Renal pelvis (tissue), 4 donors: Measurements from ENCODE around the gene CSMD2. TPM values are rescaled to one million over a fixed set of nuclear protein-coding genes. Genes with fewer than 3 reads are reported as not detected.

Source experiments
- DNase-seq: peaks from one replicate; pipeline ENCODE4 v3.0.0-alpha.2; 2013
- polyA plus RNA-seq, 3 donors: library from polyadenylated mRNA; unstranded; fragments of 120-200 nt; gene quantifications; one replicate each; pipeline ENCODE4 v1.2.1, GENCODE V29; 2013; ENCODE audit not compliant: insufficient read length in 3 of 3

Gene CSMD2
- polyA plus RNA-seq, 3 donors: 0.87 to 1.3 (median 1.0) TPM

GRCh38 chr1:33823401-33823800 lies 341.6 kb downstream of the CSMD2 start:
- DNase-seq: no peak

DNA sequence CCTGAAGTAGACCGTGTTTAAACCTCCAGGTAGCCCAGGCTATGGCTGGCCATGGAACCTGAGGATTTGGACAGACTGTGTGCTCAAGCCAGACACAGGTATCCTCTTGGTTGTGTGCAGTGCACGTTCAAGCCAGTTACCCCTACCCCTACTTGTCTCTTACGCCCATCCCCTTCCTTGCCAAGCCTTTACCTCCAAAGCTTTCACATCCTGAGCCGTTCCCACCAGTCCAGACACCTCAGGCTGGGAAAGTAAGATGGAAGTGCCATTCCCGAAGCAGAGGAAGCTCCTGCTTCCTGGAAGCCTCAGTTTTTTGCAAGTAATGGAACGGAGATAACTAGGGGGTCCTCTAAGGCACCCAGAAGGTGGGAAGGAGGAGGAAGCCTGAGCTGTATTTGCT lies 342.6 kb downstream of the CSMD2 start:
- DNase-seq: no peak

GRCh38 chr1:33821291-33821690 lies 343.7 kb downstream of the CSMD2 start:
- no peak for DNase-seq

GRCh38 chr1:33820804-33821203 lies 344.2 kb downstream of the CSMD2 start:
- DNase-seq: no peak

GRCh38 chr1:33819913-33820311 lies 345.1 kb downstream of the CSMD2 start:
- no peak for DNase-seq

DNA sequence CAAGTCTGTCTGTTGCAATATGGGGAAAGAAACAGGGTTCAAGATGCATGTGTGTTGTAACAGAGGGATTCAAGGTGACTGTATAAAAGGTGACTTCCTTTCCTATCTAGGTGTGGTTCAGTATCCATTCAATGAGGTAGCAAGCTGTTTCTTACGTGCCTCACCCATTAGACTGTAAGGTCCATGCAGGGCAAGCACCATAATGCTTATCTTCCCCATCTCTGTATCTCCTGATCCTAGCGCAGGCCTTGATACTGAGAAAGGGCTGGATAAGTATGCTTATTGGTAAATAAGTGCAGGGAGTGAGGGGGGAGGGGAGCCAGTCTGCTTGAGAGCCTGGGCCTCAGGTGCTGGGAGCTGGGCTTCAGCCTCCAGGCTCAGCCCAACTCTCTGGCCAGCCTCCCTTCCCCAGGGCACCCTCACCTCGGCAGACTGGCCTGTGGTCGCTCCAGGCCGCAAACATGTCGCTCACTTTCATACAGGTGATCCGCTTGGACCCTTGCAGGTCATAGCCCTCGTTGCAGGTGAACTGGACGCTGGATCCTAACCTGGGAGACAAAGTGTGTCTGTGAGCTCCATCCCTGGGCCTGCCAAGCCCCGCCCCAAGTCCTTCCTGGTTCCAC lies 345.6 kb downstream of the CSMD2 start:
- DNase-seq: no peak

DNA sequence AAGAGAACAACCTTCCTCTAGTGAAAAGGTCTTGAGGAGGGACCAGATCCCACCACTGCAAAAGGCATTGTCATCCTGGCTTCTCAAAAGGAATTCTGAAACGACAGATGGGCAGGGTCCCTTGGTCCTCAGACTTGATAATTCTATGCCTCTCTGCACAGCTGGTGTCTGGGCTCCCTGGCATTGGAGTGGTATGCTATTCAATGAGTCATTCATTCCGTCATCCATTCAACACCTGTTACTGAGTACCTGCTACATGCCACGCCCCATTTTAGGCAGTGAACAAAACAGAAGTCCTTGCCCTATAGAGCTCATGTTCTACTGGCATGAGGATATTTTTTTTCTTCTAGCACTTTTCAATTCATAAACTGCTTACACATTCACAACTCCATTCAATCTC lies 347.0 kb downstream of the CSMD2 start:
- DNase-seq: no peak

DNA sequence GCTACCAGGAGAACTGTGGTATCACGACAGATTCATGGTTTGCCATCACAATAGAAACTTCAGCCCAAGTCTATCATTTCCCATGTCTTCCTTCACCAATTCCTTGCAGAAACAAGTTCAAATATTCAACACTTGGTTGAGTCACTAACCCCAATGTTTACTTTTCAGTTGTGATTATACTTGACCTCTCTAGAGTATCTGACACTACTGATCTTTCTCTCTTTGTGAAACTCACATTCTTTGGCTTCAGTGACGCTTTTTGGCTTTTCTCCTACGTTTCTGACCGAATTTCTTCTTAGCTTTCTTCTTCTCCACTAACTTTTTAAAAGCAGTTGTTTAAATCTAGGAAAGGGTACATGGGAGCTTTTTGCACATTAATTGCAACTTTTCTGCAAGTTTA lies 350.0 kb downstream of the CSMD2 start:
- DNase-seq: no peak

GRCh38 chr1:33814166-33814565 lies 350.9 kb downstream of the CSMD2 start:
- no peak for DNase-seq

- DNase-seq: no peak
Observed at GRCh38 chr1:33810571-33810970, 354.5 kb downstream of the CSMD2 start.

GRCh38 chr1:33805988-33806387 lies 359.0 kb downstream of the CSMD2 start:
- no peak for DNase-seq

GRCh38 chr1:33802268-33802667 lies 362.8 kb downstream of the CSMD2 start:
- DNase-seq: no peak

DNA sequence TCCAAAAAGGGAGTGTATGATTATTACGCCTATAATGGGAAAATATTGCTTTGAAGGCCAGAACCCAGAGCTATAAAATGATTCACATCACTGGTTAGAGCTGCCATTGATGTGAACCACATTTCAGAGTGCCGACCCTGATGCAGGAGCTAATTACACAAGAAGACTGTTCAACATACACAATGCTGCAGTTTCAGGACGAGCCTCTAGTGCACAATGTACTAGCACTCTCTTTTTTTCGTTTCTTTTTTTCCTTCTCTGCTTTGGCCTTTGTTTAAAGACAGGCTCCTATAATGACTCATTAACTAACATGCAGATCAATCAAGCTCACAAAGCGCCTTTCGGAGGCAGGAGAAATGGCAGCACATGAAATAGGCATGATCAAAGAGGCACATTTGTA lies 367.2 kb downstream of the CSMD2 start:
- DNase-seq: no peak

DNA sequence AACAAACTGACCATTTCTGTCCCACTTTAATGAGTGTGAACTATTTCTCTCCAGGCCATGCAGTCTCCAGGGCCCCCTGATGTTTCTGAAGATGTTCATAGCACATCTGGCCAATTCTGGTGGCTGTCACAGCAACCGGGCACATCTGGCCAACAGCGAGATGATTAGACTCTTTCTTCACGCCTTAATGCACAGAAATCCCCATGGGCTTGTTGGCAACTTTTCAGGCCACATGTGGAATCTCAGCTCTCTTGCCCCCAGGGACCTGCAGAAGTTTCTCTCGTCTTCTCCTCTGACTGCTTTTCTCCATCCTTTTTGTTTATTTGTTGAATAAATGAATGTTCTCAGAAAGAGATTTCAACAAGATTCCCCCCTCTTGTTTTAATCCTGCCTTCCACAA lies 372.4 kb downstream of the CSMD2 start:
- no peak for DNase-seq

DNA sequence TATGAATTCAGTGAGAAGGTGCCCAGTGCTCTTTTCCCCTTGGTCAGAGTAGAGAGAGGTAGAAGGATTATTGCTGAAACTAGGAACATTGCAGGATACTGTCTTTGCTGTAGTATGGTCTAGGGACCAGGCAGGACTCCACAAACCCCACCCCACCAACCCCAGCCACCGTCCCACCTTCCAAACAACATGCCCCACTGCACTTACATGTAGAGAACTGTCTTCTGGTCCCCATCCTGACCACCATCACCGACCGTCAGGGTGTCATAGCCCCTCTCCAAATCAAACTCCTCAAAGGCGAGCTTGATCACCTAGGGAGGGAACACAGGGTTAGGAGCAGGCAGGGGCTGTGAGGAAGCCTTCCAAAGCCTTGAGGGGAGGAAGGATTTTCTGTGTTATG lies 372.8 kb downstream of the CSMD2 start:
- no peak for DNase-seq

DNA sequence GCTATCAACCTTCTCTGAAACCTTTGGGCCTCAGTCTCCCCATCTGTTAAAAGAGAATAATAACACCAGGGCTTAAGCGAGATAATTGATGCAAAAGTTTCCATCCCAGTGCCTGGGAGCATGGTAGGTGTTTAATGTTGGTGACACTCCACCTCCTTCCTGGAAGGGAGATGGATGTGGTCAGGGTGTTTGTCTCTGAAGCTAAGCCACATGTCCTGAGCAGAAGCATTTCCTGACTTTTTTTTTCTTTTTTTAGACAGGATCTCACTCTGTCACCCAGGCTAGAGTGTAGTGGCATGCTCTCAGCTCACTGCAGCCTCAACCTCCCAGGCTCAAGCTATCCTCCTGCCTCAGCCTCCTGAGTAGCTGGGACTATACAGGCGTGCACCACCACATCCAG lies 373.8 kb downstream of the CSMD2 start:
- no peak for DNase-seq

DNA sequence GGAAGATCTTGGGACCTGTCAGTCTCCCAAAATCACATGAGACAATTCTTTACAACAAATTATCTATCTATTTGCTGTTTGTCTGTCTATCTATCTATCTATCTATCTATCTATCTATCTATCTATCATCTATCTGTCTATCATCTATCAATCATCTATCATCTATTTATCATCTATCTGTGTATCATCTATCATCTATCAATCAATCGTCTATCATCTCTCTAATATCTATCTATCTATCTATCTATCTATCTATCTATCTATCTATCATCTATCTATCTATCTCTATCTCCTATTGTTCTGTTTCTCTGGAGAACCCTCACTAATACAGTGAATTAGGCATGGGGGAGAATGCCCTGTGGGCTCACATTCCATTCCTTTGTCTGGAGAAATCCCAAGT lies 374.5 kb downstream of the CSMD2 start:
- DNase-seq: no peak

DNA sequence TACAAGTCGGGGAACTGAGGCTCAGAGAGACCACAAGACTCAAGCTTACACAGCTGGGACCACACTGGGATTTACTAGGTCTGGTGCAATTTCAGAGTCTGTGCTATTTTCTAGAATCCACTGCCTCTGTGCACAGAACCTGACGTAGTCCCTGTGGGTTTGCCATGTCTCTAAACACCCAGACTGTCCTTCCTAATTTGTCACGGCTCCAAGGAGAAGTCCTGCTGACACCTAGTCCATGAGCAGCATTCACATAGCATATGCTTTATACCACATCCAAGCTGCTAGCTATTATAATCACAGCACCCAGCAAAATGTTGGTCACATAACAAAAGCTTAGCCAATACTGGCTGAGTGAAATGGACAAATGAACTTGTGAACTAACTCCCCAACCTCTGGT lies 380.2 kb downstream of the CSMD2 start:
- no peak for DNase-seq

- DNase-seq: no peak
Observed at GRCh38 chr1:33782776-33783175, 382.3 kb downstream of the CSMD2 start.

- no peak for DNase-seq
Observed at GRCh38 chr1:33781652-33782051, 383.4 kb downstream of the CSMD2 start.

- no peak for DNase-seq
Observed at GRCh38 chr1:33777337-33777736, 387.7 kb downstream of the CSMD2 start.

DNA sequence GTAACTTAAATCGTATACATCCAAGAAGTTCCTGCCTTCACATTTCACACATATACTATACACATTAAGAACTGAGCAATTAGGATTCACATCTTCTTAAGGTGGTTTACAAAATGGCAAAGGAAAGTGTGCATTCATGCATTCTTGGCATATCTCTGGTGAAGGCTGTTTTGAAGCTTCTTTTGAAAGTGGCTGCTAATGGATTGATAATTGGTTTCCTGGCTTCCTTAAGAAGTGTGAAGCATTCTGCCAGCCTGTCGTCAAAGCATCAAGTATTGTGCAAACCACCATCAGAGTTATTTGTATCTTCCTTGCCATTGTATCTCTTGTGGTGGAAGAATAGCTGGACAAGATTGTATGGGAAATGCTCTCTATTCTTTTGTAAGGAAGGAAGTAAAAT lies 396.2 kb downstream of the CSMD2 start:
- no peak for DNase-seq

- no peak for DNase-seq
Observed at GRCh38 chr1:33768106-33768505, 396.9 kb downstream of the CSMD2 start.

GRCh38 chr1:33764149-33764548 lies 400.9 kb downstream of the CSMD2 start:
- DNase-seq: no peak

DNA sequence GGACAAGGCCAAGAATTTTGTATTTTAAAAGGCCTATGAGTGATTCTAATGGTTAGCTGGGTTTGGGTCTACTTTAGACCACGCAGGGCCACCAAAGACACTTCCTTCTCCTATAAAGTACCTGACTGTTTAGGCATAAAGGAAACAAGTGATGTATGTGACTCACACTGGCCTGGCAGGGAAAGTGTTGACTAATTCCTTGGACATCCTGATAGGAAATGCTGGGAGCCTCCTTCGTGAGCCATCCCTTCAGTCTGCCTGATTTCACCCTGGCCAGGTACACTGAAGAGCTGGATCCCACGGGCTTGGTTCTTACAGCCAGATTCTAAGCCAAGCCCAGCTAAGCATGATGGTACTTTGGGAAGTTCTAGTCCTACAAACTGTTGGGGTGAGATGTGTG lies 401.6 kb downstream of the CSMD2 start:
- no peak for DNase-seq
